ENCODE measurements around the gene ENO1.

DNA sequence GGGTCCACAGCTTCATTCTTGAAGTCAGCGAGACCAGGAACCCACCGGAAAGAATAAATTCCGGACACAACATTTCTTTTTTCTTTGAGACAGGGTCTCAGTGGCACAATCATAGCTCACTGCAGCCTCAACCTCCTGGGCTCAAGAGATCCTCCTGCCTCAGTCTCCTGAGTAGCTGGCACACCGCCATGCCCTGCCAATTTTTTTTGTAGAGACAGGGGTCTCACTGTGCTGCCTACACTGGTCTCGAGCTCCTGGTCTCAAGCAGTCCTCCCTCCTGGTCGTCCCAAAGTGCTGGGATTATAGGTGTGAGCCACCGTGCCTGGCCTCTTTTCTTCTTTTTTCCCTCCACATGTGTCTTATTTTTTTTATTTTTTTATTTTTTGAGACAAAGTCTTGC, 20.6 kb upstream of the ENO1 start:
- TF ChIP-seq BHLHE40 (IDR thresholded peaks at IDR 0.05; ENCODE audit: borderline replicate concordance): no peak
- no peak for TF ChIP-seq SUZ12 (IDR thresholded peaks at IDR 0.05)
- no peak for TF ChIP-seq CTBP1 (IDR thresholded peaks at IDR 0.05; ENCODE audit: borderline replicate concordance)
- no peak for TF ChIP-seq L3MBTL2 (conservative IDR thresholded peaks at IDR 0.05)
- TF ChIP-seq TARDBP (IDR thresholded peaks at IDR 0.05): no peak
- no peak for TF ChIP-seq SP1 (IDR thresholded peaks at IDR 0.05)
- no peak for TF ChIP-seq HDGF (IDR thresholded peaks at IDR 0.05; ENCODE audit: borderline replicate concordance)

Data from HEK293T (cell line).